ENCODE data around the gene IL4I1. TPM values are rescaled to one million over a fixed set of nuclear protein-coding genes. Genes with fewer than 3 reads are reported as not detected.

The IL4I1 gene
- total and polyA plus RNA-seq, 2 of the 8 experiments (the other 6 are each of a cell fraction or from before 2014, with no cell fraction given), result 0.41 to 0.76 TPM

DNA sequence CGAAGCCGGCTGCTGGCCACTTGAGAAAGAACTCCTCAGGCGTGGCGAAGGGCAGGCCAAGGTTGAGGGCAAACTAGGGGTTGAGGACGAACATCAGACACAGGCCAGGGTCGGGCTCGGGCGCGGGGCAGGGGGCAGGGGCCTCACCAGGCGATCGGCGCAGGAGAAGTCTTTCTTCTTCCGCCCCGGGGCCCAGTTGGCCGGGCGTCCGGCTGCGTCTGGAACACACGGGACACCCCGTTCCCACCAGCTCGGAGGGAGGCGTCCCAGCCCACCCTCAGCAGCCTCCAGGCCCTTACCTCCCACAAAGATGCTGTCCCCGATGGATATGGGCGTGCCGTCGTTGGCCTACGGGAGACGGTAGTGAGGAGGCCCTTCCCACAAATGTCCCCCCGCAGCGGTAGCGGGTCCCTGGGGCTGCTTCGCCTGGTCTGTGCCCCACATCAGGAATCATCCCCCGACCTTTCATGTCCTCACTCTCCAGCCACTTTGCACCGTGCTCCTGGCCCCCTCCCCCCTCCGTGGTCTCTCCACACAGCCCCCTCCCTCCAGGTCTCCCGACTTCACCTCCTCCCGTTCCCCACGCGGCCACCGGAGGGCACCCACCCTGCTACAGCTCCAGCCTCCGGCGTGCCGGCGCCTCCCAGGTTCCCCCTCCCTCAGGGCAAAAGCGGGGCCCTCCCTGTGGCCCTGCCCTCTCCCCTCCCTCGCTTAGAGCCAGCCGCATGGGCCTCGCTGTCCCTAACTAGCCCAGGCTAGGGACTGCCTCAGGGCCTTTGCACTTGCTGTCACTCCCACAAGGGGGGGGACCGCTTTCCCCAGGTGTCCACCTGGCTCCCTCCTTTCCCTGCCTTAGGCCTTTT lies 34.1 kb downstream of the IL4I1 start (continued):
- no peak for TF ChIP-seq KDM4A (IDR thresholded peaks at IDR 0.05; ENCODE audit: low read depth, low read length, severe bottlenecking)
- no peak for TF ChIP-seq TEAD4 (IDR thresholded peaks at IDR 0.05; ENCODE audit: low read depth, low read length)
- peak; percentile 41 for TF ChIP-seq TAF7 (optimal IDR thresholded peaks at IDR 0.05; ENCODE audit: borderline replicate concordance, low read depth, low read length)
- no peak for TF ChIP-seq CBX5 (IDR thresholded peaks at IDR 0.05; ENCODE audit: low read depth, low read length)
- TF ChIP-seq SP1 (IDR thresholded peaks at IDR 0.05; ENCODE audit: low read depth, low read length), result 0 out of 2 replicates have a peak, but pooled peaks have one; percentile 29
- no peak for TF ChIP-seq SIX5 (IDR thresholded peaks at IDR 0.05; ENCODE audit: low read depth, low read length)
- TF ChIP-seq GABPA (IDR thresholded peaks at IDR 0.05; ENCODE audit: borderline replicate concordance, insufficient read depth, low read length), result no peak
- no peak for TF ChIP-seq TCF12 (IDR thresholded peaks at IDR 0.05; ENCODE audit: low read depth, low read length)
- no peak for TF ChIP-seq CBX8 (IDR thresholded peaks at IDR 0.05; ENCODE audit: borderline replicate concordance, low read depth, low read length)
- TF ChIP-seq, protein P1, sequence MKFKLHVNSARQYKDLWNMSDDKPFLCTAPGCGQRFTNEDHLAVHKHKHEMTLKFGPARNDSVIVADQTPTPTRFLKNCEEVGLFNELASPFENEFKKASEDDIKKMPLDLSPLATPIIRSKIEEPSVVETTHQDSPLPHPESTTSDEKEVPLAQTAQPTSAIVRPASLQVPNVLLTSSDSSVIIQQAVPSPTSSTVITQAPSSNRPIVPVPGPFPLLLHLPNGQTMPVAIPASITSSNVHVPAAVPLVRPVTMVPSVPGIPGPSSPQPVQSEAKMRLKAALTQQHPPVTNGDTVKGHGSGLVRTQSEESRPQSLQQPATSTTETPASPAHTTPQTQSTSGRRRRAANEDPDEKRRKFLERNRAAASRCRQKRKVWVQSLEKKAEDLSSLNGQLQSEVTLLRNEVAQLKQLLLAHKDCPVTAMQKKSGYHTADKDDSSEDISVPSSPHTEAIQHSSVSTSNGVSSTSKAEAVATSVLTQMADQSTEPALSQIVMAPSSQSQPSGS (IDR thresholded peaks at IDR 0.05; ENCODE audit: low read length), result no peak
- no peak for TF ChIP-seq SIRT6 (IDR thresholded peaks at IDR 0.05; ENCODE audit: low read length)
- TF ChIP-seq CHD2 (IDR thresholded peaks at IDR 0.05; ENCODE audit: low read length), result no peak
- TF ChIP-seq POLR2AphosphoS5 (IDR thresholded peaks at IDR 0.05; ENCODE audit: low read depth, low read length), result no peak; the same call in 1 of the 2 replicates

Data from H1 (cell line).